Superior temporal gyrus (tissue), 1 donor: ENCODE data around the gene DHX36.

Experiments
- DNase-seq: peaks from one replicate; pipeline ENCODE4 v3.0.0-alpha.2; 2016; ENCODE audit errors: extremely low spot score

DHX36 gene

GRCh38 chr3:154323891-154324738 lies at the start of gene DHX36:
TSS of gene DHX36 (minus strand) at chr3:154324487. CDS start at chr3:154324416, 71 bp downstream.
- peak; percentile 93 for DNase-seq

- DNase-seq, result no peak
Observed at GRCh38 chr3:154367221-154367620, 42.9 kb upstream of the DHX36 start.

GRCh38 chr3:154364849-154365248 lies 40.6 kb upstream of the DHX36 start:
- DNase-seq, result no peak

GRCh38 chr3:154361099-154361498 lies 36.8 kb upstream of the DHX36 start:
- no peak for DNase-seq

- DNase-seq, result no peak
Observed at GRCh38 chr3:154356009-154356408, 31.7 kb upstream of the DHX36 start.

GRCh38 chr3:154349223-154349622 lies 24.9 kb upstream of the DHX36 start:
- no peak for DNase-seq

GRCh38 chr3:154345422-154346122 lies 21.3 kb upstream of the DHX36 start:
- DNase-seq, result no peak

- no peak for DNase-seq
Observed at GRCh38 chr3:154338570-154338969, 14.3 kb upstream of the DHX36 start.

- DNase-seq, result no peak
Observed at GRCh38 chr3:154338008-154338407, 13.7 kb upstream of the DHX36 start.

- DNase-seq, result peak; percentile 72
Observed at GRCh38 chr3:154334973-154335420, 10.7 kb upstream of the DHX36 start.

GRCh38 chr3:154327871-154328270 lies 3.6 kb upstream of the DHX36 start:
- no peak for DNase-seq

- no peak for DNase-seq
Observed at GRCh38 chr3:154324919-154325318, 632 bp upstream of the DHX36 start.

GRCh38 chr3:154316974-154317767 lies 7.1 kb downstream of the DHX36 start:
- no peak for DNase-seq

GRCh38 chr3:154314152-154314551 lies 10.1 kb downstream of the DHX36 start:
- DNase-seq, result no peak

GRCh38 chr3:154310840-154311239 lies 13.4 kb downstream of the DHX36 start:
- DNase-seq, result no peak

GRCh38 chr3:154307363-154307762 lies 16.9 kb downstream of the DHX36 start:
- DNase-seq, result no peak

GRCh38 chr3:154304936-154305335 lies 19.4 kb downstream of the DHX36 start:
- no peak for DNase-seq

GRCh38 chr3:154304116-154304786 lies 20.0 kb downstream of the DHX36 start:
- DNase-seq, result no peak

- no peak for DNase-seq
Observed at GRCh38 chr3:154301561-154301960, 22.7 kb downstream of the DHX36 start.

- no peak for DNase-seq
Observed at GRCh38 chr3:154294016-154294415, 30.3 kb downstream of the DHX36 start.

- DNase-seq, result no peak
Observed at GRCh38 chr3:154290187-154290586, 34.1 kb downstream of the DHX36 start.

- no peak for DNase-seq
Observed at GRCh38 chr3:154285221-154285620, 39.1 kb downstream of the DHX36 start.
